Activated CD4-positive, alpha-beta T cell treated with anti-CD3 and anti-CD28 coated beads, Interleukin-2, Interleukin-6, amounts not matched to agents 100 ng/mL and 50 ng/mL, durations not matched to agents 16 hours and 8 hours (primary cell): ENCODE data around the gene USH1C.

Experiments
- DNase-seq: peaks from one replicate; pipeline ENCODE4 v3.0.0-alpha.2; 2020

USH1C gene

GRCh38 chr11:17459236-17459896 is 84.8 kb downstream of the USH1C start:
- DNase-seq, result no peak

- DNase-seq, result no peak
Observed at GRCh38 chr11:17458268-17458667, 85.9 kb downstream of the USH1C start.

- DNase-seq, result no peak
Observed at GRCh38 chr11:17457396-17458173, 86.6 kb downstream of the USH1C start.

- no peak for DNase-seq
Observed at GRCh38 chr11:17452668-17453067, 91.5 kb downstream of the USH1C start.

DNA sequence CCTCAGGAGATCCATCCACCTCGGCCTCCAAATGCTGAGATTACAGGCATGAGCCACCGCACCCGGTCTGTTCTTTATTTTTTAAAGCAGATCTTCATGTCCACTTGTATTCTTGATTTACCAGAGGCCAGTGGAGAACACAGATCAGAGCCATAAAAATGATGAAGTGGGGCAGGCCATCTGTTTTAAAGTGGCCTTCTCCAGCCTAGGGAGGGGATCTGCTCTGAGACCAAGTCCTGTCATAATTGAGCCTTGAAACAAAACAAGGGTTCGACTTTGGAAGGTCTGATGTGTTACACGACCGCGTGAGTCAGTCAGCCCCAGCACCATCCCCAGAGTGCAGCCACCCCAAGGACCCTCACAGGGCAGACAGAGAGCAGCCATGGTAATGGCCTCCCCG is 95.1 kb downstream of the USH1C start:
- no peak for DNase-seq

DNA sequence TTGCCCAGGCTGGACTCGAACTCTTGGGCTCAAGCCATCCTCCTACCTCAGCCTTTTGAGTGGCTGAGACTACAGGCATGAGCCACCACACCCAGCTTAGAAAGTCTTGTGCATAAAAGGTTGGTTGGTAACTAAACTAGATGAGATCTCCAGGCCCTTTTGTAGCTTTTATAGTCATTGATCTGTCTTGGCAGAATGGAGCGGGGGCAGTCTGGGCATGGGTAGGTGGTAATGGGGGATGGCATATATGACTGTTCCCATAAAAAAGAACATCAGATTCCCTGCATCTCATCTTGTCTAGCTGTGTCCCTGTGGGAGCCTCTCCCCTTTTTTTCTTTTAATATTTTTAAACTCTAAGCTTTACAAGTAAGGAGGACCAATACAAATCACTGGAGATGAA is 97.7 kb downstream of the USH1C start:
- no peak for DNase-seq

- DNase-seq, result no peak
Observed at GRCh38 chr11:17445240-17445795, 98.9 kb downstream of the USH1C start.

DNA sequence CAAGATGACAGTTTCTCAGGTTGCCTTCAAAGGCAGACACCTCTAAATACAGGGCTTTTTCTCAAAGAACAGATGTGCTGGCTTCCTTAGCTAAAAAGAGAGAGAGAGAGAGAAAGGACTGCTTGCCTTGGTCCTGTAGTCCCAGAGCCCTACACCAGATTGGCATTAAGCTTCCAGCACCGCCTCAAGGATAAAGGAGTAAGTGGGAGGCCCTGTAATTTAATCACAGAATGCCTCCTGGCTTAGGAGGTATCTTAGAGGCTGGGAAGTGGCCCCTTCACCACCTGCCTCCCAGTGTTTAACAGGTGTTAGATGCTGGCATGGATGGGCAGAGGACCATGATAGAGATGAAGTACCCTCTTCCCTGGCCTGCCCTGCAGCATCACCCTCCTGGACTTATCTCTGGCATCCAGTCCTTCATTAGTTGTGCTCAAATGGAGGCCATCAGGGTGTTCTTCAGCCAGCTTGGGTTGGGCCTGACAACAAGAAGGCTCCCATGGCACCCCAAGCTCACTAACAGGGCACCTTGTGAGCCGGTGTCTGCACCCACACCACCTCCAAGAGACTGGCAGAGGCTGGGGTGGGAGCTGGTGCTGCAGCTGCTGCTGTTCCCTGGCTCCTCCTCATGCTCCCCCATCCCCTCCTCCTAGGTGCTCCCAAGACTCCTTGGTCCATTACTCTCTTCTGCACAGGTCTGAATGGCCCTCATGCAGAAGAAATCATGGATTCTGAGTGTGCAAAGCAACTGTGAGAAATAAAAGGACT is 100.1 kb downstream of the USH1C start:
- no peak for DNase-seq
